ENCODE results near the gene SELENOI.

- TF ChIP-seq POLR2A (IDR thresholded peaks at IDR 0.05), result no peak
- TF ChIP-seq EP300 (IDR thresholded peaks at IDR 0.05), result no peak
Observed at GRCh38 chr2:26395394-26395793, 49.5 kb downstream of the SELENOI start.
